HG02943 (cell line): Measurements from ENCODE around the gene MAD1L1.

ENCODE experiments used
- ATAC-seq: cut with Tn5 transposase; IDR thresholded peaks from one replicate; pipeline ENCODE4 v1.9.1; 2021; ENCODE audit warnings: mild to moderate bottlenecking, low read depth, moderate library complexity; ENCODE audit not compliant: unreplicated experiment

Gene MAD1L1

DNA sequence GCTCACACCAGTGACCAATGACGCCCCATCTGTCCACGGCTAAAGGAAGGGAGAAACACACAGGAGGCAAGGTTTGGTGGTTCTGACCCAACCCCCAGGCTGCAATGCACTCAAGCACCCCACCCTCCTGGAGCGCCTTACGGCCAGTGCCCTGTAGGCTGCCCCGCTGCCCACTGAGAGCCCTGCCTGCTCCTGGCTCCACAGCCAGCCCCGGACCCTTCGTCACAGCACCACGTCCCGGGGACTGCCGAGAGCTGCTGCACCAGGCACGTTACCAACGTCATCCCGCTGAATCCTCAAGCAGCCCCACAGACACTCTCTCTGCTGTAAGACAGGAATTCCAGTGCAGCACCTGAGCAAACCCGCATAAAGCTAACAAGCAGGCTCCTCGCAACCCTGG is 87.8 kb downstream of the MAD1L1 start:
- no peak for ATAC-seq

DNA sequence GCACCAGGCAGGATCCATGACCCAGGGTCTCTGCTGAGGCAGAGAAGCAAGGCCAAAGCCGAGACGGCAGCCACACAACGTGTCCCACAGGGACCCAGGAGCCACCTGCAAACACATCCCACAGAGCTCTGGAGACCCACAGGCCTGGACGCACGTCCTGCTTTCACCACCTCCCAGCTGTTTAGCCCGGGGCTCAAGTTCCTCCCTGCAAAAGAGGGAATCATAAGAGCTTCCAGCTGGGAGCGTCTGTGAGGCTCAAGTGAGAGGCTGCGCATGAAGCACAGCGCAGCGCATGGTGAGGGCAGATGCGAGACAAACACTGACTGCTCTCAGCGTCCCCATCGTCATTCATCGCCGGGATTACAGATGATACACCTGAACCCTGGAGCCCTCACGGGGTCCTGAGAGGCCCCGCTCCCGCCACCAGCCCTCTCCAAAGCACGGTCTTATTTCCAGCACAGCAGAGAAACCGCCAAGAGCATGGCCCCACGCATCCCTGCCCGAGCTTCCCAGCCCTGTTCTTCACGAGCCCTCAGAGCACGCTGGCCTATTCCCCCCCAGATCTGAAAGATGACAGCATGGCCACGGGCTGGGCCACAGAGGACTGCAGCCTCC is 88.7 kb downstream of the MAD1L1 start:
- ATAC-seq: no peak

DNA sequence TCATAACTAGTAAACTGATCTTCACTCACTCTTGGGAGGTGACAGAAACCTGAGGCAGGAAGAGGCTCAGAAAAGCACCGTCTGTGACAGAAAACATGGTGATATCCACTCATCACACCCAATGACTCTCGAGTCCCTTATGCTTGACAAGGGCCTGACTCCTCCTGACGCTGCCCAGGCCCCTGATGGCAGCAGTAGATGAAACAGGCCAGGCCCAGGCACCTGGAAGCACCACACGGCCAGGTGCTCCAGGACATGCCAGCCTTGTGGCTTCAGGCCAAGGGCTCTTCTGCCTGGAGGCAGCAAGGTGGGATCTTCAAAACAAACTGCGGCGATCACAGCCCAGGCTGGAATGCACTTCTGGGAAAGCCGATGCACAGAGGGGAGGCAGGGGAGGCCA is 89.3 kb downstream of the MAD1L1 start:
- no peak for ATAC-seq

DNA sequence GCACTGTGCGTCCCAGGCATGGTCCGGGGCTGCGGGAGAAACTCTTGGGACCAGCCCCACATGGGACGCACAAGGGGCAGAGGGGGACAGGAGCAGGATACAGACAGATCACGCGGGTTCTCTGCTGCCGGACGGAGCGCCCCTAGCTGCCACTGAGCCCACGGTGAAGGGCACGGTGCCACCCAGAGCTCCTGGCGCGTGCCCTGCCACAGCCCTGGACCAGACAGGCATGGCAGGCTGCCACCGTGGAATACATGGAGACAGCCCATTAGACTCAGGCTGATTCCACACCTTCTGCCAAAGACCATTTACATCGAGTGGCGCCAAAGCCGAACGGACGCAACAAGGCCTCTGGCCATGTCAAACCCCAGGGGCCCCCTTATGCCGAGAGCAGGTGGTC is 90.4 kb downstream of the MAD1L1 start:
- ATAC-seq: no peak

DNA sequence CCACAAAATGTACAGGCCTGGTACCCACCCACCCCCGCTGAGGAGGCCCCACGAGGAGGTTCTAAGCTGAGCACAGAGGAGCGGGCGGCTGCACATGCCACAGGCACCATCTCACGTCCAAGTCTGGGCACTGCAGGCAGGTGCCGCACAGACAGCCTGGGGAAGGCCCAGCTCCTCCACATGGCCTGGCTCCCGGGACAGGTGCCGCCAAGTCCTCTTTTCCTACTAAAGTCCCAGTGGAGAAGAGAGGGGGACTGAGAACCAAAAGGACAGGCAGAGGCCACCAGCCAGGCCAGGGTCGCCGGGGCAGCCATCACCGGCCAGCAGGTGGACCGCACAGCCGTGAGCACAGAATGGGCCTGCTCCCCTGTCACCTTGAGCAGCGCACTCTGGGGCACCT is 91.1 kb downstream of the MAD1L1 start:
- ATAC-seq: no peak

DNA sequence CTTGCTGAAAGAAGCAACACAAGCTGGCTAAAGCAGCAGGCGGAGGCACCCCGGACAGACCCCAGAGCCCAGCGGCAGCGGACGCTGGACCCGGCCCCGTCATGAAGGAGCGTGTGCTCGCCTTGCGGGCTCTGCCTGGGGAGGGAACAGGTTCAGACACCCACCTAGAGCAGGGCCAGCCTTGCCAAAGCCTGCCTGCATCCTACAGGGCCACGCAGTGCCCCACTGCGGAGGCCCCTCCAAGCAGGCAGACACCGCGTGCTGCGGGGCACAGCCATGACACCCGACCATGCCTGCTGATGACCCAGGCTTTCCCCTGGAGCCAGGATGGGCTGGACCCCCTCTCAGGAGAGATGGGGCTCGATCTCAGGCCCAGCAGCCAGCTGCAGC is 91.7 kb downstream of the MAD1L1 start:
- ATAC-seq: no peak

DNA sequence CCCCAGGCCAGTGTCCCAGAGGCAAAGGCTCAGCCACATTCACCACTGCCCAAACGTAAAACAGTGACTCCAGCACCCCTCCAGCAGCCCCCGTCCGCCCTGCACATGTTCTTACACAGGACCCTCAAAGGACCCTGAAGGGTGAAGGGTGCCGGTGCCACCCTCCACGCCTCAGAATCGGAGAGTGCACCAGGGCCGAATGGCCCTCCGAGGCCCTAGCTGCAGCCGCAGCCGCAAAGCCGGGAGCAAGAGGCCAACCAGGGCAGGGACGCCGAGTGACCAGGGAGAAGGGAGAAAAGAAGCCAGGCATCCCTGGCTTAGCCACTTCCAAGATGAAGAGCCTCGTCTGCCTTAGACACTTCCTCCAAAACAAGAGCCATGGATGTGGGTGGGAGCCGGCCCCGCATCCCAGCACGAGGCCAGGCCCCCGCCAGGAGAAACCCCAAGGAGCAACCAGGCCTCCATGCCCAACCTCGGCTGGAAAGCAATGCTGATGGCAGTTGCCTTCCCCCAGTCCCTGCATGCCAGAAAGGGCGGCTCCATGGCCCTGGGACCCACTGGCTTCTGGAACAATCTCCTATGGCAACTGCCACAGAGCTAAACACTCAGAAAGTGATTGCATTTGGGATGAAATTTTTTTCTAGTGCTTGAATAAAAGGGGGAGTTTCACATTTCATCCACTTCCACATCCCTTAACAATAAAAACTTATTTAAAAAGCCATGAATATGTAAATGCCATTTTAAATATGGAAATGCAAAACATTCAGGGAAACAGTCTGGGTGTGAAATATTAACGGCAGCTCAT is 92.3 kb downstream of the MAD1L1 start:
- ATAC-seq: no peak

DNA sequence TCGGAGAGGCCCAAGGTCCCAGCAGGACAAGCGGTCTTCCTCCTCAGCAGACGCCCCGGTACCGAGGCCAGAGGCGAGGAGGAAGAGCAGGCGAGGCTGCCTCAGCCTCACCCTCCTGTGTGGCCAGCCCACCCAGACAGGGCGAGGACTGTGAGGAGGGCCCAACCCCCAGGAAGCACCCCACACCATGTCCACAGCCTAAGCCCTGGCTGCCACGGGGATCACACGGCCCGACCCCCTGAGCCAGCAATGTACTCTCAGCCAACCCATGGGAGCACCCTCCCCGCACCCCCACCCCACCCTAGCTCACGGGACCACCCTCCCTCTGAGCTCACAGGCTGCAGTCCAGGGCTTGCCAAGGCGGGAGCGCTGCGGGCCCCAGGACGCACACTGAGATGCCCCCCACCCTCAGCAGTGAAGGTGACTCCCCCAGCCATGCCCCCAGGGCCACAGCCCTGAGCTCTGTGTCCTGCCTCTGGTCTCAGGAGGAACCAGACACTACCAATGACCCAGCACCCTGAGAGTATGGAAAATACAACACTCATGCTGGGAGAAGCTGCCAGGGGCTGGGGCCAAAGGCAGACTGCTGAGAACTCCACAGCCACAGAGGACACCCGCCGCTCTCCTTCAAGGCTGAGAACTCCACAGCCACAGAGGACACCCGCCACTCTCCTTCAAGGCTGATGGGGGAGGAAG is 93.6 kb downstream of the MAD1L1 start:
- ATAC-seq: no peak

DNA sequence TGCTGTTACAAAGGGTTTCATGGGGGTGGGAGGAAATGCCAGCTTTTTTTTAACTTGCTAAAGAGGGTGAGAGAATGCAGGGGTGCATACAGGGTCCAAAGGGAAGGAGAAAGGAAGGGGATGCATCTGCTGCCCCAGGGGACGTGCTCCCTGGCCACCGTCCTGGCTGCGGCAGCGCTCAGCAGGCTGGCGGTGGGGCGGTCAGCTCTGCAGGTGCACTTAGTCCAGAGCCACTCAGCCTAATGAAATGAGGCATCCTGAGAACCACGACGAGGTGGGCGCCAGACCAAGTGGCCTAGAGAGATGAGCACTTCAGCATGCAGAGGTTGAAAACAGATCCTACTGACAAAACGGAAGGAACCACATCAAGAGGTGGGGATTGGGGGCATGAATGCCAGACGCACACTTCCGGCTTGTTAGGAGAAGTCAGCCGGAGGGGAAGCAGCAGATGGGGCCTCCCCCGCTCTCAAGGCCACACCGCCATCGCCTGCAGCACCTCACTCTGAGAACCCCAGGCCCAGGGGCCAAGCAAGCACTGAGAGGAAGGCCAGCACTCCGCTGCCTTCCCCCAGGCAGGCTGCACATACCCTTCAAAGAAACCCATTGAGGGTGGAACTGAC is 94.5 kb downstream of the MAD1L1 start:
- no peak for ATAC-seq

DNA sequence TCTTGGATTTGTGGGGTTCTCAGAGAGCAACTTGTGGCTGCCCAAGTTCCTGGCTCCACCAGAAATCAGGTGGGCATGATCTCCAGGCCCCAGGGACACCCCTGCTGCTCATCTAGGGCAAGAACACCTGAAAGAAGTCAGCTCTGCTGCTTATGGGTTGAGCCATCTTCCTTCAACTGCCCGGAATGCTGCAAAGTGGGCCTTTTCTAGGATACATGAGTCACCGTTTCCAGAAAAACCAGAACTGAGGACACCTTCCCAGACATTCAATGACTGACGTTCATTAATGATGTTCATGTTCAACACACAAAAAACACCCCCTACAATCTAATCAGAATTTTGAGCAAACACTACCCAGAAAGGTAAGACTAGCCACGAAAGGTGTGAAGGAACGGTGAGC is 98.0 kb downstream of the MAD1L1 start:
- no peak for ATAC-seq

DNA sequence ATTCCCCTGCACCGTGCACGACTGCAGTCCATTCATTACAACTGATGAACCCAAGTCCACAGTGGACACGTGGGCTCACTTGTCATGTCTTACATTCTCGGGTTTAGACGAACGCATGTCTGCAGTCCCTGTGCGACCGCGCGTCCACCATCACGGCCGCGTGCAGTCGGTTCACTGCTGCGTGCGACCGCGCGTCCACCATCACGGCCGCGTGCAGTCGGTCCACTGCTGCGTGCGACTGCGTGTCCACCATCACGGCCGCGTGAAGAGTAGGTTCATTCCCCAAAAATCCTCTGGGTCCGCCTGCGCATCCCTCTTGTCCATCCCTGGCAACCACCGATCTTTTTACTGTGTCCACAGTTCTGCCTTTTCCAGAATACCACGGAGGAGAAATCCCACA is 100.5 kb downstream of the MAD1L1 start:
- no peak for ATAC-seq

DNA sequence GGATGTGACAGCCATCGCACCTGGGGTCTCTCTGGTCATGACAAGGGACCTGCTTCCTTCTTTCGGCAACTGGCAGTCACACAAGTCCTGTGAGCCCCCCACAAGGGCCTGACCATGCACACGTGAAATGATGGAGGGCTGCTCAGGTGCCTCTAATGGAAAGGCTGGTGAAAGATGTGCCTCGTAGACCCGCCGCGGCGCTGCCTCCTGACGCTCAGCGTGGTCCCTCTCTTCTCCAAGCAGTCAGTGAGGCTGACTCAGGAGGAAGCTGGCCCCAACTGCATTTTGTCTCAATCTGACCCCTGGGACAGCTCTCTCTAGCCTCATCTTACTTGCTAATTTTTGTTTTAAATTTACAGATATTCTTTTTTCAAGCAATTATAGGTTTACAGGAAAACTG is 100.9 kb downstream of the MAD1L1 start:
- ATAC-seq: no peak

DNA sequence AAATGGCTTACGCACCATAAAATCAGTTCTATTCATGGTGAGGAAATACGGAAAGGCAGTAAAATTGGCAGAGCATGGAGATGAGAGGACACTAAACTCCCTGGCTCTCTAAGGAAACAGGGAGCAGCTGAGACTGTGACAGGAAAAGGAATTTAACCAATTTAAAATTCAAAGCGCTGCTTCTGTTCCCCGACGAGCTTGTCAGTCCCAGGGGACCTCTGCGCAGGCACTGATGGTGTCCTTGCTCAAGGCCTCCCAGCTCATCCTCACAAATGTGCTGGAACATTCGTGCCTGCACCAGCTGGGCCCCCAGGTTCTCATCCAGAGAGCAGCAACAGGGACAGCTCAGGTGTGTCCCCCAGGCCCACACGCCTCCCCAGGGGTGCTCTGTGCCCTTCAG is 101.4 kb downstream of the MAD1L1 start:
- no peak for ATAC-seq

DNA sequence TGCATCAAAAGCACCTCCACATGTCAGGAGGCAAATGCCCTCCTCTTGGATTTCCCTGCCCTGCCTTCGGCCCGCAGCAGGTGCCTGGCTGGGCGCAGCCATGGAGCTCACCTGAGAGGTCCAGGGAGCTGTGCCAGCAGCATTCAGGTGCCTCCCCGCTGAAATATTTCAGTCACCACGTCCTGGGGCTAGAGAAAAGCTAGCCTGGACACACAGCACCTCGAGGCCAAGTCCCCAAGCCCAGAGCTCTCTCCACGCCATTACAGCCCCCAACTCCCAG is 102.7 kb downstream of the MAD1L1 start:
- ATAC-seq: no peak

DNA sequence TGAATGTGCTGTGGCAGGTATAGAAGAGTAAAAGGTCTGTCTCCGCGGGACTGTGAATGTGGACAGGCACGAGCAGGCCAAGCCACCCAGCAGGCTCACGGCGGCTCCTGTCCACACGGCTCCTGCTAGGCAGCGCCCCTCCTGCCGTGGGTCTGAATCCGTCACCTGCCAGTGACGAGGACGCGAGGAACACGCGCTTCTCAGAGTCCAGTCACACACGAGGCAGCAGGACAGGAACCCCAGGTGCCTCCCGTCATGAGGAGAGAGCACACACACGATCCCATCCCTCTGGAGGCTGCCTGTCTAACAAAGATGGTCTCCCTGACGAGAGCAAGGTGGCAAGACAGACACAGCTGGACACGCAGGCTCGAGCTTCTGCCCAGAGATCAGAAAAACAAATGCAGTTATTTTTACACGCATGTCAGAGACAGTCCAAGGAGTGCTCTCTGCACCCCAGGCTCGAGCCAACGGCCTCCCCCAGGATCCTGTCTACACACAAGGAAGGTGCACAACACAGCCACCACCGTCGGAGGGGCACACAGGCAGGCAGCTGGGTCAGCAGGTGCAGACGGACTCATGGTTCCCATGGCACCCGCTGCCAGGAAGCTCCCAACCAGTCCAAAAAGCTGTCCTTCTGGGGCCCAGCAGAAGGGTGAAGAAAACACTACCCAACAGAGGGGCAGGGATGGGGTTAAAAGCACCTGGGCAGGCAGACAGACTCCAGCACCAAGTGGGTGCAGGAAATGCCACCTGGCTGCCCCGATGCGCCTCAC is 103.2 kb downstream of the MAD1L1 start:
- ATAC-seq: no peak

DNA sequence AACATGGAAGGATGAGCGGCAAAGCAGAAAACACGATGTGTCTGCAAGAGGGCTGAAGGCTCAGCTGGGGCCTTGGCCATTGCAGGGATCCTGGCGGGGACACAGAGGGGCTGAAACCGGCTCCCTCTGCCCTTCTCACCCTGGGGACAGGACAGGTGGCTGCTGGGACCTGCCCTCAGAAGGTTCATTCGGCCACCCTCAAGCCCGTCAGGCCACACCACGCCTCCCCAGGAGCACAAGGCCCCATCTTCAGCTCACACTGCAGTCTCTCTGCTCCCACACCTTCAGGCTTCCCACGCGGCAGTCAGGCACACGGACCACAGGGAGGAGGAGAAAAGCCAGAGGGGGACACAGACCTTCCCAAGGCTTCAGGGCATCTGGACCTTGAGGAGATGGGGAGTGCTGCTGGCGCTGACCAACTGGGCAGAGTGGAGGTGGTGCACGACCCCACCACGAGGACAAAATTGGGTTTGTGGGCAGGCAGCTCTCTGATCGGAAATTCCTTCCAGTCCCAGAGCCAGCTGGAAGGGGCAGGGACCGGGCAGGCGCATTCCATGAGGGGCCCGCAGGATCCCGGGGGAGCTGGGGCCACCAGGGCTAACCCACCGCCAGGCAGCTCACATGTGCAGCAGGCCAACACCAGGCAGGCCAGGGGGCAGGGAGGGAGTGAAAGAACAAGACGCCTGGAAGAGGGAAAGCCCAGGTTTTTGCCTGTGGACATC is 104.0 kb downstream of the MAD1L1 start:
- no peak for ATAC-seq

DNA sequence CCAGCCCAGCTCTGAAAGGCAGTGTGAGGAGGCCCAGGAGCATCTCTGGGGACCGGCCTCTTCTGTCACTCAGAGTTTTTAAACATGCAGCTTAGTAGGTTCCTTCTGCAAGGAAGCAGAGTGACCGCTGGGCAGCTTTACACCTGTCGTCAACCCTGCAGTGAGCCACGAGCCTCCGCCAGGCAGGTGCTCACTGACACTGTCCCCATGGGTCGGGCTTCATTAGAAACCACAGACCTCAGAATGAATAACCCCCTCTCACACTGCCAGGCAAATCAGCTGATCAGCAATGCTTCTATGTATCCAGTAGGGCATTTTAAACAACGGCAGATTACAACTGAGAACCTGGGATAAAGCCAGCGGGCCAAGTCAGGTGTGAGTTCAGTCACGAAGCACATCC is 106.1 kb downstream of the MAD1L1 start:
- no peak for ATAC-seq

DNA sequence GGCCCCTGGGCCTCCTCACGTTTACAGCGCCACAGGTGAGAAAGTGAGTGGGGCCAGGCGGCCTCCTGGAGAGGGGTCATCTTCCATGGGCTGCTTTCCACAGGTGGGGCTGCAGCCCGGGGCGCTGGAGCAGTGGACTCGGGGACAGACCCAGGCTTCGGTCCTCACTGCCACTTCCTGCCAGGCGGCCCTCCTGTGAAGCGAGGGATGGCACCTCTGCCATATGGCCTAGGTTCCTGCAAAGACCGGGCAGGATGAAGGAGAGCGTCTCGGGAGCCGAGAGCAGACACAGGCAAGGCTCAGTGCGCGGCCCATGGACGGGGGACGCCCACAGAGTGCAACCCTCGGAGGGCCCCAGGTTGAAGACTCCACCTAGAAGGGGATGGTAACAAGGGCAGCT is 106.8 kb downstream of the MAD1L1 start:
- no peak for ATAC-seq

DNA sequence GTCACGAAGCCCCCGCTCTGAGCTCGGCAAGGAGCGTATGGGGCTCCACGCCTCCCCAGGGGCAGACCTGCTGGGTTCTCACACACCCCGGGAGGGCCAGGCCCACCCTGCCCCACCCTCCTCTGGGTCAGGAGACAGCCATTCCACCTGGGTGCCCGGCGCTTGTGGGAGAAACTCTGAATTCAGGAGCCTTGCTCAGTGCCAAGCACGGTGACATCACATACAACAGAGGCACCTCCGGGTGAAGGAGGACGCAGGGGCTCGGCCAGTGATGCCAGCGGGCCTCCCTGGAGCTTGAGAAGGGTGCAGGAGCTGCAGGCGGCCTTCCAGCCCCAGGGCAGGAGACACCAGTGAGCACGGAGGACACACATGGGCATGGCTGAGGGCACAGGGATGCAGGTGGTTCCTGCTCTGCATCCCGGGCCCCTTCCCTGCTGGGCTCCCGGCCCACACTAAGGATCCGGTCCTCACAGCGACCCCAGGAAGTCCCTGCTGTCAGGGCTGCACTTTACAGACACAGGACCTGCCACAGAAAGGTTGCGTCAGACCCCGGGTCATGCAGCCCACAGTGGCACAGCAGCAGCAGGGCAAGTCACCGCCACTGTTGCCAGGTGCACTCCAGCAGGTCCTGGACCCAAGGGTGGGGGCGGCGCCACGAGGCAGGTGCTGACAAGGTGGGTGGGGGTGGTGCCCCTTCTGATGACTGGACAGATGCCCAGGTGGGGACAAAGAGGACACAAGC is 108.0 kb downstream of the MAD1L1 start:
- no peak for ATAC-seq

DNA sequence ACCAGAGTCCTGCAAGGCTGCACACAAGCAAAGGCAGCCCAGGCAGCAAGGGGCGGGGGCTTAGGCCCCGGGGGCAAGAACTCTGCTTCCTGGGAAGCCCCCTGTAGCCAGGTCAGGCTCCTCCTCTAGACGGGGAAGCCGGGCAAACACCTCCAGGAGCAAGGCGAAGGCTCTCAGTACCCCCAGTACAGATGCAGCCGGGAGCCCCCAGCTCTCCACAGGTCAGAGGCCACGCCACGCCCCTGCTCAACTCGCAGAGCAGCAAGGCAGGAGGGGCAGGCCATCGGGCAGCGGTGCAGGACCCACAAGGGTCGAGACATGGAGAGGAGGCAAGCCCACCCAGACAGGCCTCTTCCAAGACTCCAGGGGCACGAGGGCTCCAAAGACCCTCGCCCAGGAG is 108.8 kb downstream of the MAD1L1 start:
- no peak for ATAC-seq
